Lower leg skin (tissue), 3 donors: ENCODE data around the gene LYST.

Source experiments
- POLR2A ChIP-seq, 2 donors: fragments of 450-650 bp; IDR thresholded peaks; one replicate each; pipeline ENCODE4 v1.6.1; 2016 to 2017; ENCODE audit warnings: antibody characterized with exemption in 2 of 2, mild to moderate bottlenecking in 1 of 2, moderate library complexity in 1 of 2
- TF ChIP-seq, protein P1 (sequence below), 3 donors: fragments of 450-650 bp; IDR thresholded peaks; one replicate each; pipeline ENCODE4 v1.5.1; 2016; ENCODE audit warnings: antibody characterized with exemption in 3 of 3, mild to moderate bottlenecking in 3 of 3, moderate library complexity in 2 of 3

GRCh38 chr1:235642943-235643371 is 223.7 kb downstream of the LYST start:
- TF ChIP-seq, protein P1, sequence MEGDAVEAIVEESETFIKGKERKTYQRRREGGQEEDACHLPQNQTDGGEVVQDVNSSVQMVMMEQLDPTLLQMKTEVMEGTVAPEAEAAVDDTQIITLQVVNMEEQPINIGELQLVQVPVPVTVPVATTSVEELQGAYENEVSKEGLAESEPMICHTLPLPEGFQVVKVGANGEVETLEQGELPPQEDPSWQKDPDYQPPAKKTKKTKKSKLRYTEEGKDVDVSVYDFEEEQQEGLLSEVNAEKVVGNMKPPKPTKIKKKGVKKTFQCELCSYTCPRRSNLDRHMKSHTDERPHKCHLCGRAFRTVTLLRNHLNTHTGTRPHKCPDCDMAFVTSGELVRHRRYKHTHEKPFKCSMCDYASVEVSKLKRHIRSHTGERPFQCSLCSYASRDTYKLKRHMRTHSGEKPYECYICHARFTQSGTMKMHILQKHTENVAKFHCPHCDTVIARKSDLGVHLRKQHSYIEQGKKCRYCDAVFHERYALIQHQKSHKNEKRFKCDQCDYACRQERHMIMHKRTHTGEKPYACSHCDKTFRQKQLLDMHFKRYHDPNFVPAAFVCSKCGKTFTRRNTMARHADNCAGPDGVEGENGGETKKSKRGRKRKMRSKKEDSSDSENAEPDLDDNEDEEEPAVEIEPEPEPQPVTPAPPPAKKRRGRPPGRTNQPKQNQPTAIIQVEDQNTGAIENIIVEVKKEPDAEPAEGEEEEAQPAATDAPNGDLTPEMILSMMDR (IDR thresholded peaks at IDR 0.05), result no peak
- TF ChIP-seq POLR2A (IDR thresholded peaks at IDR 0.05), result no peak
